Measurements from ENCODE around the gene PGM2.
A peak's percentile ranks its signal among the peaks of the same experiment; 100 is the strongest.

Gene PGM2

DNA sequence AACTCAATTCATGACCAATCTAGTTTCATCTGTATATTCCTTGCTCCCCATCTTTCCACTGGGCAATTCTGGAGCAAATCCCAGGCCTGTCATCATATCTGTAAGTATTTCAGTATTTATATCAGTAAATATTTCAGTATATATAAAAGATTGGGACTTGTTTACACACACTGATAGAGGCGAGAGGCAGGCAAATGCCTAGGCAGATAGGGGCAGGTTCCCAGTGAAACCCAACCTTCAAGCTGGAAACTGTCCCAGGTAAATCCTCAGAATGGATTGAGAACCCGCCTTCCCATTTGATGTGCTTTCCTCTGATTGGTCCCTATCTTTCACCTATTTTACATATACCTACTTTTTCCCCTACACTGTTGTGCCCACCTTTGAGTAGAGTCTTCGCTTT lies 40.6 kb downstream of the PGM2 start:
- no peak for DNase-seq

DNA sequence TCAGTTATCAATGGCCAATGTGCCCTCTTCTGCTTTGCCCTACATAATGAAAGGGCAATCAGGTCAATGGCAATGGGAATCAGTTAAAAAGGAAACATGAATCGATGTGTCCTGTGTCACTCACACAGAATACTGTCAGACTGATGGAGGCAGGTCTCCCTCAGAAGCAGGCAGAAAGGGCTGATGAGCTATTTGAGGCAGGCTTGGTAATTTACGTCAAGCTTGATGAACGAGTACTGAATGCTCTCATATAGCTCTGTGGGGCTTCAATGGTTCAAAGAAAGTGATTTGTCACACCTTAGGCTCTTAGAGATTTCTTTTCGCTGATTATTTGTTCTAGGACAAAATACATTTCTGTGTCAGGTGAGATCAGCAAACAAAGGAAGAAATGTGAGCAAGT lies 41.8 kb downstream of the PGM2 start:
- DNase-seq: no peak

DNA sequence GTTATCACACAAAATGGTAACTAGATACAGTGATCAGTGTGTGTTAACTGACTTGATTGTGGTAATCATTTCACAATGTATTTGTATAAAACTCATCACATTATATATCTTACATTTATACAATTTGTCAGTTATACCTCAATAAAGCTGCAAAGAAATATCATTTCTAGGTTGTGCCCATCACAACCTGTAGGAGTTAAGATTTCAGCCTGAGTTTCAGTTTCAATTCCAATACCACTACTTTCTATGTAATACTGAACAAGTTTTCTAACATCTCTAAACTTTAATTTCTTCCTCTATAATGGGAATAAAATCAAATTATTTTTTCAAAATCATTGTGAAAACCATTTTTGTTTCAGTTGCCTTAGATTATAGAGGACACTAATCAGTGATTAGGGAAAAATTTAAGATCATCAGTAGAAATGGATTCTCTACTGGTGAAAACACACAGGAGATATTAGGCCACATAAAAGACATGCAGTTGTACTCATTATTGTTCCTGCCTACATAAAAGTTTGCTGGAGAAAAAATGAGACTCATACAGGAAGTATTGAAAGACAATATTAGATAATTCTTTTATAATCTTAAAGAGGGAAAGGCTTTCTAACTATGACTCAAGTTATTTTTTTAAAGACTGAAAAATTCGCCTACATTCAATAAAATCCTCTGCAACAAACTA lies 46.0 kb downstream of the PGM2 start:
- DNase-seq: no peak

DNA sequence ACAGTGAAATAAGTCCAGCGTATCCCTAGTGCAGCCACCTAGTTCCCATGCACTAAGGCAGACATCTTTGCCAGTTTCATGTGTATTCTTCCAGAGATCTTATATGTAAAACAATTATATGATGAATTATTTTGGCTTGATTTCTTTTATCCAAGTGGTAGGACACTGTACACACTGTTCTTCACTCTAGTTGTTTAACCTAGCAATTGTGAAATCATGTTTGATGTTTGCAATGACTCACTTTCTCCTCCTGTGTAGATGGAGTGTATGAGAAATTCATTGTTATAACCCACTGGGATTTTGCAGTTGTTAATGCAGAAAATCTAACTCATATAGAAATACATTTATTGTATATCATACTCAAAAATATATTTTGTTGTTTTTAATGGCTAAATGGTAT lies 46.9 kb downstream of the PGM2 start:
- DNase-seq: no peak

DNA sequence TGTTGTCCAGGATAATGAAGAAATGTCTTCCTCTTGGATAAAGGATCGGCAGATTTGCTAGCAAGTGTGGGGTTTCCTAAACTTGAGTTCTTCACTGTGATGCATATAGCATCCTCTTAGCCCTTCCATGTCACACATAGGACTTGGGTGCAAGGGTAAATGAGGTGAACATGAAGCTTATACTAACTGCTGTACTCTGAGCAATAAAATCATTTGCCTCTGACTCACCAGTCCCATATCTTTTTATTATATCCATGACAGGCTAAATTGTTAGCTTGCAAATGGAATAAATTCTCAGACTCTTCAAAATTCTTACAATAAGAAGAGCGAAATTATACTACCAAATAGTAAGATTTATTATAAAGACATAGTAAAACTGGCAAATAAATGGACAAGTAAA lies 49.7 kb downstream of the PGM2 start:
- DNase-seq: no peak

DNA sequence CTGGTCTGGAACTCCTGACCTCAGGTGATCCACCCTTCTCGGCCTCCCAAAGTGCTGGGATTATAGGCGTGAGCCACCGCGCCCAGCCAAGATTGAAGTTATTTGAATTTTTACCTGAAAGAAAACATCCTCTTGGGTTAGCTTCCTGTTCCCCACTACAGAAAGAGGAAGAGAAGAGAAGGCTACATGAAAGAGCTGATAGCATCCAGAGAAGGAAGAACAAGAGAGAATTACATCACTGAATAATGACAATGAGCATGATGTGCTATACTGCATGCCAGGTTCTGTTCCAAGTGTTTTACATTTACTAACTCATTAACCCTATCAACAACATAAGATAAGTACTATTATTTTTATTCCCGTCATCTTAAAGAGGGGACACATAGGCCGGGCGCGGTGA lies 52.9 kb downstream of the PGM2 start:
- no peak for DNase-seq

DNA sequence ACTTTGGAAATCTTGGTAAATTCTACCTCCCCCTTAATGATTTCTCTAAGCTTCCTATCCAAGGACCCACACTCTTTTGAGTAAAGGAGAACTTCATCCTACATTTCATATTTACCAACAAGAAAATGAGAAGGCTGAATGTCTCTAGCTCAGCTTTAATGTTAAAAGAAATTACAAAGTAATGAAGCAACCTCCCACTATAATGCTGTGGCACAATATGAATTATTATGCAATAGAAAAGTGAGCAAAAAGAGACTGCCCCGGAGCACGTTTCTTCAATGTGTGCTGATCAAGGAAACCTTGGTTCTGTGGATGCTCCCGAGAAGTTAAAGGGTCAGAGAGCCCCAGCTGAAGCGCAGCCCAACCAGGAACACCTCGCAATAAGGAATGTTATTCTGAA lies 55.3 kb downstream of the PGM2 start:
- DNase-seq: no peak

DNA sequence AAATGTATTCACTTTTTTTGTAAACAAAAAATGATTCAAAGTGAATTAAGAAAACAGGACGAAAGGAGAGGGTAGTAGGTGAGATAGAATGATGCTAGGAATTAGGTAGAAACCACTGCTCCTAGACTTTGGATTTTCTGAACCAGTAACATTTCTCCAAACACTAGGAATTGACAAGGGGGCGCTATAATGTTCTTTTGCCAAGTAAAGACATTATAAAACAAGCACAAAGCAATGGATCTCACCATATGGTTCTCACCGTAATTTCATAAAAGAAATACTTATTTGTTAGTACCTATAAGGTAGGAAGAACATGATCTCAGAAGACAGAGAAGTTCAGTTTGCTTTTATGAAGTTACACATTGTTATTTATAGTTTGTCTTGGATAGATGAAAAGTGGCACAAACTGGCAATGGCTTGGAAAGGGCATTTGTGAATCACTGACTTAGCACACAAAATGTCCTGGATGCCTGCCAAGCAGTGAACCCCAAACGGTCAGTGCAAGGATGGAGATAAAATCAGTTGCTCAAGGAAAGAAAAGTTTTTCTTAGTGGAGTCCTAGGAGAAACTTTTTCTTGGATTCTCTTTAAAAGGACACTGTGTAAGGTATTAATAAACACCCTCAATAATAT lies 56.3 kb downstream of the PGM2 start:
- no peak for DNase-seq

DNA sequence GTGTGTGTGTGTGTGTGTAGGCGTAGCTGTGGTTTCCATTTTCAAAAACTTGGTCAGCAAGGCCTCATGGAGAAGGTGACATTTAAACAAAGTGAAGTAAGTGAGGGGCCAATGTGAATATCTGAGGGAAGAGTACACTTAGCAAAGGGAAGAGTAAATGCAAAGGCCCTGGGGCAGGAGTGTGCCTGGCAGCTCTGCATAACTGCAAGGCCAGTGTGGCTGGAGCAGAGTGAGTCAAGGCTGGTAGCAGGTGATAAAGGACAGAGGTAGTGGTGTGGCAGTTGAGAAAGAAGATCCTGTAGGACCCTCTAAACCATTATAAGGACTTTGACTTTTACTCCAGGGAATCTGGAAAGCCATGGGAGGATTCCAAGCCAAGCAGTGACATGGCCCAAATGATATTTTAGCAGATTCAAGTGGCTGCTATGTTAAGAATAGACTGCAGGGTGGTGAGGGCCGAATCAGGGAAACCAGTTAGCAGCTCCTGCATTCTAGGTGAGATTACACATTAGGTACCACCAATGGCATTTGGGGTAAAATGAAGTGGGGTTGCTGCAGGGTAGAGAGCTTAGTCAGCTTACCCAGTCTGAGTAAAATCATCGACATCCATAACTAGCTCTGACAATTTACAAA lies 58.5 kb downstream of the PGM2 start:
- DNase-seq: no peak

DNA sequence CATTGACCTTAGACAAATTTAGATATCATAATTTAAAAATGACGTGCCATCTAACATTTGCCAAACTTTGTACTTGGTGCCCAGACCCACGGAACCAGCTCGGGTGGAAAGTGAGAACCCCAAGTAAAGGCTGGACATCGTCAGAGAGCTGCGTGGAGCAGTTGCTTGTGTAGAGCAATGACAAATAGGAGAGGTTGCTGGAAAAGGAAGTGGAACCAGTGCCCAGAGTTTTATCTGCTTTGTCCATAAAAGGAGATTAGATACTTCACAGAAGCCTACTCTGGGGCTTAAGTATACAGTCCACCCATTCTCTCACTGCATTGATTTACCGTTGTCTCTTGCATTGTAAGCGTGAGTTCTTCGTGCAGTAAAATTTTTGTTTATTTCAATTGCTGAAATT lies 59.0 kb downstream of the PGM2 start:
- DNase-seq: no peak

DNA sequence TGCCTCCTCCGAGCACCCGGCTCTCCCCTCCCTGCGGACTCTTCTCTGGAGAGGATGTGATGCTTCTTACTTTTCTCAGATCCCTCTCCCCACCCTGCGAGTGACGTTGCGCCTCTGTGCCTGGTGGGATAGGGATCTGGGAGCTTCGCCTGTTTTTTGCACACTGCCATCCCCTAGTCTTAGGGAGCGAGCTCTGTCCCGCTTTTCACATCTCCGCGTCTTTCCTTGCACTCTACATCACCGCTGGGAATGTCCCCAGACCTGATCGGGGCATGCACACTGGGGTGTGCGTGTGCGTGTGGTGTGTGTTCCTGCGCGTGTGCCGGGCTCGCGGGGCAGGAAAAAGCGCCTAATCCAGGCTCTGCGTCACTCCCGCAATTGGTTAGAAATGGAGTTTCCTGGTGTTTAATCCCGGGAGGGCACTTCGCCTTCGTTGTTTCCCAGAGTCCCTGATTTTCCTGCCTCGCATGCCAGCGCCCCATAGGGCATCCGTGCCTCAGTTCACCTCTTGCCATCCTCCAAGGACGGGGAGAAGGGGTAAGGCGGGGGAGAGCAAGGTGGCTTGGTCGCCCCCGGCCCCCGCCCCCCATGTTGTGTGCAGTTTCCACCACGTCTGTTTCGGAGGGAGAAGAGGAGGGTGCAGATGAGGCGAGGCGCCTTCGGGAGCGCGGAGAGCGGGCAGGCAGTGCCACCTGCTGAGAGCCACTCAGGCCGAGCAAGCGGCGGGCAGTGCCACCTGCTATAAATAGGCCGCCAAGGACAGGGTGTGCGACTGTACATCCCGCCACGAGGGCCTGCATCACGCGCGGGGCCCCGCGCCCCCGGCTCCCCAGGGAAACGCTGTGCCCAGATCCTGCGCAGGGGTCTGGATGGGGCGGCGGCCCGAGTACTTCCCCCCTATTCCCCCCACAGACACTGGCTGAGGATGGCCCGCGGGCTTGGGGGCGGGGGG lies 63.6 kb downstream of the PGM2 start:
- DNase-seq: peak; percentile 13

DNA sequence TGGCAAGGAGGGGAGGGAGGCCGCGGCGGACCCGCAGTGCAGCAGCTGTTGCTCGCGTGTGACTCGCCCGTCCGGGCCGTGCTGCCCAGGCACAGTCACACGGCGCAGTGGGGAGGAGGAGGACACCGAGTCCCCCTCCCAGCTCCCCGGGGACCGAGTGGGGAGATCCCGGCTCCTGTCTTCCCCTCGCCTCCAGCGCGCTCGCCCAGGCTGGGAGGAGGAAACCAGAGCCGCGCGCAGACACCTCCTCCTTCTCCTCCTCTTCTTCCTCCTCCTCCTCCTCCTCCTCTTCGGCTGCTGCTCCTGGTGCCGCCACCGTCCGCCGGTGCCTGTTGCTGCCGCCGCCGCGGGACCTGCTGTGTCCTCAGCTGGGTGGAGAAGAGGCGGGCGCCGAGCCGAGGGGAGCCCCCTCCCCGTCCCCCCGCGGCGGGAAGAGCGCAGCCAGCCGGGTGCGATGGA lies 64.3 kb downstream of the PGM2 start, which contains the start of gene TBC1D1:
Gene TBC1D1 (plus strand): TSS at position 284 of the 459 bp plus-strand sequence. CDS start 11,012 bp downstream, outside the sequence.
- DNase-seq: peak; percentile 6

DNA sequence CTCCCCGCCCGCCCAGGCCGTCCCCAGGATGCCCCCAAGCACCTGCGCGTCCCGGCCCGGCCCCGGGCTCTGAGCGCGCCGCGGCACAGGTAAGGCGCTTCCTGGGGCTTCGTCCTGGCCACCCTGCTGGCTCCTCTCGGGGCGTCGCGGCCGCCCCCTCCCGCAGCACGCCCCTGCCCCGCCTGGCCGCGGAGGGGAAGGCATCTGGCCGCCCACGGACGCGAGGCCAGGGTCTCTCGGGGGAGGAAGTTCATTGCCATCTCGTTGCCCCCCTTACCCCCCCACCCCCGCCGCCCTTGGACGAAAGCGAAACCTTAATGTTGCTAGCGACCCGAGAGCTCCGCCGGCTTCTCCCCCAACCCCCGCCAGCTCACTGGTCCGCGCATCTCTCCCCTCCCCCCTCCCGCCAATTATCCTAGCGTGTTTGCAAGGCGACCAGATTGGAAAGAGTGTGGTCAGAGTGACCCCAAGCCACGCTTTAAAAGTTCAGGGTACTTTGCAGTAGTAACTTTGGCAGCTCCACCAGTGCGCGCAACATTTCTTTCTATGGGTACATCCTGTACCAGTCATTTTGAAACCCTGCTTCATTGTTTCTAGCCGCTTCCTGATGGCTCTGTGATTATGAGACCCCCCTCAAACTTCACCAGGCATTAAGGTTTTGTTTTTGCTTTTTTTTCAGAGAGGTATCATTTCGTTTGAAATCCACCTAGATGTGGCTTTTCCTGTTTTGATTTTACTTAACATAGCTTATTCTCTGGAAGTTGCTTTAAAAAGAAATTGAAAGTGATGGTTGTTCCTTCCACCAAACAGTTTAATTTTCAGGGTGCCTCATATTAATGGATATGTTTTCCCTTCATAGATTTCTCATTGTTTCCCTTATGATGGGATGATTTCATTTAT lies 65.0 kb downstream of the PGM2 start:
- no peak for DNase-seq

DNA sequence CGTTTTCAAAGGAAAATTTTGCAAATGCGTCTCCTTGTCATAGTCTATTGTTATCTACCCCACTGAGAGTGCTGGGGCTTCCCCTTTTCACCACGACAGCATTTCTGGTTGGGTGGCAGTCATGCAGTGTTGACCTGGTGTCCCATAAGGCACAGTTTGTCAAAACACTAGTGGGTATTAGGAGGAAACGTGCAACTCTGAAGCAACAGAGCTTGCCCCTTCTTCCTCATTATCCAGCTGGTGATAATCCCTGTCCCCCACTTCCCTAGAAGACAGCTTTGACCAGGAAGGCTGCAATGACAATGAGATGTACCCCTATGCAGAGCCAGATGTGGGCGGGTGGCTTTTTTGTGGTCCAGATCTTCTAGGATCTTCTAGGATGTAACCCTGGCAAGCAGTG lies 66.2 kb downstream of the PGM2 start:
- DNase-seq: no peak

DNA sequence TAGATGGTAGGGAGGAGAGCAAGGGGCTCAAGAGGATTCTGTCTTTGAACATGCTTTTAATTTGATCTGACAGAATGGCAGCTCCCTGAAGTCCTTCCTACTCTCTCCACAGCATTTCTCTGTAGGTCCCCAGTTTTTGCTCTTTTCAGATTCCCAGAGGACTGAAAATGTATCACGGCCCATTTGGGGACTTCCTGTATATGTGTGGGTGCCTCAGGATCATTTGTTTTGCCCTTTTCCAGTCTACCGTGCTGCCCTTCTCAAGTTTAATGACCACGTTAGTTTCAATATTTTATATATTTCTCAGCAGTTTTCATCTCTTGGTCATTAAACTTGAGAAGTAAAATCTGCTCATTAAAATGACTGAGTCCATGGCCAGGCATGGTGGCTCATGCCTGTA lies 66.7 kb downstream of the PGM2 start:
- no peak for DNase-seq

DNA sequence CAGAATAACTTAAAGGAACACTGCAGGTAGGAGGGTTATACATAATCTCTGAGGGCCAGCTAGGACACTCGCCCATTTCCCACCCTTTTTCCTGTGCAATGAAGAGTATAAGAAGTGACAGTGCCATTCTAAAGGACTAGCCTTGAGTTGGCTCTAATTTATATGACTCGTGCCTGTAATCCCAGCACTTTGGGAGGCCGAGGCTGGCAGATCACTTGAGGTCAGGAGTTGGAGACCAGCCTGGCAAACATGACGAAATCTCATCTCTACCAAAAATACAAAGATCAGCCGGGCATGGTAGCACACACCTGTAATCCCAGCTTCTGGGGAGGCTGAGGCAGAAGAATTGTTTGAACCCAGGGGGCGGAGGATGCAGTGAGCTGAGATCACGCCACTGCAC lies 68.8 kb downstream of the PGM2 start:
- DNase-seq: no peak

DNA sequence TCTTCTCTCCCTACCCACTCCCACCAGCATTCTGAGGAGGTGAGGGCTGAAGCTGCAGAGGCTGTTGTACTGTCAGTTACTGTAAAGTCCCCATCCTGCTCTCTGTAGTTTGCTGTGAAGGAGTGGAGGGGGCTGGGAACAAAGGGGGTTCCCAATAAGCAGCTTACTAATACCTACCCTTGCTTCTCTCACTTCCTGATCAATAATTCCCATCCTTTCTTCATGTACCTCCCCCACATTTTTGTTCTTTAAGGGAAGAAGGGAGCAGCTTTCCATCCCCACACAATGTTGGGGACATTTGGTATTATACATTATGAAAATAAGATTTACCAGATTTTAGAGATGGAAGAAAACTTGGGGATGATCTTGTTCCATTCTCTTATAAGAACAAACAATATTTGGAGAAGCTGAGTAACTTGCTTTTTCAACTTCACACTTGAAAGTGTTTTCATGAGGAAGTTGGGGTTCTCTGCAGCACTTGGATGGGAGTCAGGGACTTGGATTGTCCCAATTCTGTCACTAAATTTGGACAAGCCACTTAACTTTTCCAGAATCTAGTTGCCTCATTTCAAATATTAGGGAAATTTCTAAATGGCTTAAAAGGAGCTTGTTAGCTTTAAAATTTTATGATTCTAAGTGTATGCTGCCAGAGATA lies 69.8 kb downstream of the PGM2 start:
- DNase-seq: no peak

DNA sequence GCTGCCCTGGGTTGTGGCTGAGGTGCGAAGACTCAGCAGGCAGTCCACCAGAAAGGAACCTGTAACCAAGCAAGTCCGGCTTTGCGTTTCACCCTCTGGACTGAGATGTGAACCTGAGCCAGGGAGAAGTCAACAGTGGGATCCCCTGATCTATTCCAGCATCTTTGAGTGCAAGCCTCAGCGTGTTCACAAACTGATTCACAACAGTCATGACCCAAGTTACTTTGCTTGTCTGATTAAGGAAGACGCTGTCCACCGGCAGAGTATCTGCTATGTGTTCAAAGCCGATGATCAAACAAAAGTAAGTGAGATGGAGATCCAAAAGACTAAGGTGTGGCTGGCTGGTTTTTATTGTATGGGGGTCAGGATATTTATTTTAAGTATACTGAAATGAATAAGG lies 75.7 kb downstream of the PGM2 start:
- no peak for DNase-seq

DNA sequence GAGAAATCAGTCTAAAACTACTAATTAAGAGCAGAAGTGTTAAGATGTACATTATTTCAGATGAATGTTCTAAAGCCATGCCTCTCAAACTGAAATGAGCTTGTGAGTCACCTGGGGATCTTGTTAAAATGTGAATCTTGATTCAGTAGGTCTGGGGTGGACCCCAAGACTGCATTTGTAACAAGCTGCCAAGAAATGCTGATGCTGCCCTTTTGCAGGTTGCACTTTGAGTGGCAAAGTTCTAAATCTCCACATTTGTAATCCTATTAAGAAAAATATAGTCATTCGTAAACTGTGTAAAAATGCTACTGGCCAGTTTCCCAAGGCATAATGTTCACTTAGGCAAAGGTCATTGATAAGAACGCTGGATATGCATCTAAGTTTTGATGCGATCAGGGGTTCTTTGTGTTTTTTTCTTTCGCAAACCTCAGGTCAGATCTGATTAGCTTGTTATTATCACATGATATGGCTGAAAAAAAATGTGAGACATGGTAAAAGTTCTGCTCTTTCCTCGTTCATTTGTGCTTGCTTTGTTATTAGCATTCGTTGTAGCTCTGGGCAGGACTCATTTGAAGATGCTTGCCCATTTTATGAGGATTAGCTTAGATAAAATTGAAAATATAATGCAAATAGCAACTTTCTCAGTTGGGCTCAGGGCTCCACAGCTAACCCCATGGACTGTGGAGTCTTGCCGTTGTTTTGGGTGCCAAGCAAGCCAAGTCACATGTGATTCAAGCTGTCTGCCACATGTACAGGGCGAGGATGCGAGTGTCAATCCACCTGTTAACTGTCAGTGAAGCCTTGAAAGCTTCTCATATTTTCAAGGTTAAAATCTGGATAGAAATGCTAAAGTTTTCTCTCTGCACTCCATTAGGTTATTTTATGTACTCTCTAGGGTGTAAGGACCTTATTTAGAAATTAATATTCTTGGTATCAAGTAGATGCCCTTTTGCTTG lies 76.5 kb downstream of the PGM2 start:
- DNase-seq: no peak

DNA sequence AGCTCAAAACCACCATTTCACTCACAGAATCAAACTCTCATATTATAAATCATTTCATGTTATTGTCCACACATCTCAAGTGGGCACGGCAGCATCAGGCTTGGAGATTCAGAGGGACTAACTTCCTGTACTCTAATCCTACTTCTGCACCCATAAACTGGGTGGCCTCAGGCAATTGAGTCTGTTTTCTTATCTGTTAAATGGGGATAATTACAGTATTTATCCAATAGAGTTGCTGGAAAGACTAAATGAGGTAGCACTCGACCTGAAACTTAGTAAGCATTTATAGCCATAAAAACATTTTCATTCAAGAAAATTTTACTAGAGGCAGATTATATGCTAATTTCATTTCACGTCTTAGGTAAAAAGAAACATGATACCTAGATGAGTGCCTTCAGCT lies 77.4 kb downstream of the PGM2 start:
- DNase-seq: no peak
